Measurements from ENCODE around the gene MBD5. TPM values are rescaled to one million over a fixed set of nuclear protein-coding genes. Genes with fewer than 3 reads are reported as not detected.

MBD5 gene
- total and polyA plus RNA-seq, 8 donors = 32.5 to 58.0 (median 43.5) TPM

DNA sequence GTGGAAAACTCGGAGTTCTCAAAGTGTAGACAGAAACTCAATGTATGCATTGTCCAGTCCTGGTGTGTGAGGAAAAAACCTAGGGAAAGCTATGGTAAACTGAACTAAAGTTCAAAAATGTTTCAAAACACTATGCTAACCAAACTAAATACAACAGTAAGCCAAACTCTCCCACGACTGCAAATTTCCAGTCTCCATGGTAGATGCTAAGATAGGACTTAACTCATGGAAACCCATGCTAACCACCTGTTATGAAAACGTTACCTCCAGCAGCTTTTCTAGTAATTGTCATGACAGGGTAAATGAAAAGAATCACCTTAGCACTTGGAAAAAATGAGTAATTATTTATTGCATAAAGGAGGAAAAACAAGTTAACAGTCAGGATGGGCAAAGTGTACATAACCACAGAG is 488.0 kb downstream of the MBD5 start:
- no peaks in the 10 kb centered on the region for H3K9me3 ChIP-seq
- DNase-seq (no peak), ATAC-seq (no peak)
- no peaks in the 10 kb centered on the region for H3K4me1 ChIP-seq
- no peak overlapping the region for H3K27ac ChIP-seq
- peak overlapping the region in 1 of 2 donors; percentile 16 for H3K4me3 ChIP-seq
- intact Hi-C loops (cut with DNase I) = loop anchor here in 1 of 2 donors (5.0 kb wide), 1 partner anchor 522 kb away; no protein-coding TSS in a partner anchor
- H3K36me3 ChIP-seq = no peaks in the 10 kb centered on the region
- TF ChIP-seq, protein P1, sequence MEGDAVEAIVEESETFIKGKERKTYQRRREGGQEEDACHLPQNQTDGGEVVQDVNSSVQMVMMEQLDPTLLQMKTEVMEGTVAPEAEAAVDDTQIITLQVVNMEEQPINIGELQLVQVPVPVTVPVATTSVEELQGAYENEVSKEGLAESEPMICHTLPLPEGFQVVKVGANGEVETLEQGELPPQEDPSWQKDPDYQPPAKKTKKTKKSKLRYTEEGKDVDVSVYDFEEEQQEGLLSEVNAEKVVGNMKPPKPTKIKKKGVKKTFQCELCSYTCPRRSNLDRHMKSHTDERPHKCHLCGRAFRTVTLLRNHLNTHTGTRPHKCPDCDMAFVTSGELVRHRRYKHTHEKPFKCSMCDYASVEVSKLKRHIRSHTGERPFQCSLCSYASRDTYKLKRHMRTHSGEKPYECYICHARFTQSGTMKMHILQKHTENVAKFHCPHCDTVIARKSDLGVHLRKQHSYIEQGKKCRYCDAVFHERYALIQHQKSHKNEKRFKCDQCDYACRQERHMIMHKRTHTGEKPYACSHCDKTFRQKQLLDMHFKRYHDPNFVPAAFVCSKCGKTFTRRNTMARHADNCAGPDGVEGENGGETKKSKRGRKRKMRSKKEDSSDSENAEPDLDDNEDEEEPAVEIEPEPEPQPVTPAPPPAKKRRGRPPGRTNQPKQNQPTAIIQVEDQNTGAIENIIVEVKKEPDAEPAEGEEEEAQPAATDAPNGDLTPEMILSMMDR (IDR thresholded peaks at IDR 0.05) = no peak
- H3K27me3 ChIP-seq = no peaks in the 10 kb centered on the region

DNA sequence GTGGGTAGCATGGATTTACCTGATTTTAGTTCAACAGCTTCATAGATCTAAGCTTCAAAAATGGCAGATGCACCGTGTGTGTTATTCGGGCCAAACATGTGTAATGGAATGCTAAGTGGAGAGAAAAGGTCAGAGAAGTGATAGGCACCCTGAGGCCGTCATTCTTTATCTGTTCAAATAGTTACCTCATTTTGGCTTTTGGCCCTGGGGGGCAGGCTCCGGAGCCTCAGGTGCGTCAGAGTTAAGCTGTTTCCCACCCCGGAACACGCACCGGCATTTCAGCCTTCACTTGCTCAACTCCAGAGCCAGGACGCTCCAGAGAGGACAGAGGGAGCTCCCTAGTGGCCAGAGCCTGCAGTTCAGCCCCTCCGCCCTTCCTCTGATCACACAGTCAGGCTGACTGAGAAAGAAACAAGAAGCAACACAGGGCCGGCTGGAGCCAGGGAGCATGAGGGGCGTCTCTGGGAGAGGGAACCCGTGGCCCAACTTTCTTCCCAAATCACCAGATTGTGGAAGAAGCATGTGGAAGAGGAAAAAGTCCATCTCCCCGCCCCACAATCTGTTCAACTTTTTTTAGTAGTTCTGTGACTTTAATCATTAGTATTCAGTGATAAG is 488.5 kb downstream of the MBD5 start:
- TF ChIP-seq, protein P1 (IDR thresholded peaks at IDR 0.05) = peak; percentile 89 to 90
- ATAC-seq (peak; percentile 100), DNase-seq (peak; percentile 62 to 90 (median 82))
- no peaks in the 10 kb centered on the region for H3K9me3 ChIP-seq
- no peaks in the 10 kb centered on the region for H3K36me3 ChIP-seq
- H3K27me3 ChIP-seq = no peaks in the 10 kb centered on the region
- peak overlapping the region in 1 of 2 donors; percentile 16 for H3K4me3 ChIP-seq
- intact Hi-C loops (cut with DNase I) = loop anchor here in 1 of 2 donors (5.0 kb wide), 1 partner anchor 522 kb away; no protein-coding TSS in a partner anchor
- no peak overlapping the region for H3K27ac ChIP-seq
- no peaks in the 10 kb centered on the region for H3K4me1 ChIP-seq

GRCh38 chr2:148511883-148512282 is 491.0 kb downstream of the MBD5 start:
- Histone ChIP-seq H3K36me3 (no peaks in the 10 kb centered on the region), H3K27ac (no peak overlapping the region), H3K27me3 (no peaks in the 10 kb centered on the region), H3K9me3 (no peaks in the 10 kb centered on the region), H3K4me1 (no peaks in the 10 kb centered on the region), H3K4me3 (no peak overlapping the region)
- no peak for ATAC-seq
- intact Hi-C loops (cut with DNase I) = no loop called here
- DNase-seq = no peak
- TF ChIP-seq, protein P1 (IDR thresholded peaks at IDR 0.05) = no peak

DNA sequence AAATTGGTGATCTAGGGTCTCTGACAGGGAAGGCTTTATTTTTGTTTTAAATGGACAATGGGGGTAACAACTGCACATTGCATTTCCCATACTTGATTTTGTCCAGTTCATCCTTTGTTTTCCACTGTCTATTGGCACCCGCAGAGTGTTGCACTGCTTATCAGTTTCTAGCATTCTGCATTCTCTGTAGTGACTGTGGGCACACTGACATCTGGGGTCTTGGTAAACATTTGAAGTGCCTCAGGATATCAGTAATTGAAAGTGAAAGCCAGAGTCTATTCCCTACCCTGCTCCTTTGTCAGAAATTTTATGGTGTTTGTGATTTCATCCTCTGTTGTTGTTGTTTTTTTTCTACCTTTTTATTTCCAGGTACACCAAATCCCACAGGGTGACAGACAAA is 491.6 kb downstream of the MBD5 start:
- H3K36me3 ChIP-seq = no peaks in the 10 kb centered on the region
- H3K9me3 ChIP-seq = no peaks in the 10 kb centered on the region
- no peaks in the 10 kb centered on the region for H3K4me1 ChIP-seq
- no peak overlapping the region for H3K27ac ChIP-seq
- TF ChIP-seq, protein P1 (IDR thresholded peaks at IDR 0.05) = no peak
- DNase-seq (no peak), ATAC-seq (no peak)
- H3K27me3 ChIP-seq = no peaks in the 10 kb centered on the region
- no peak overlapping the region for H3K4me3 ChIP-seq
- intact Hi-C loops (cut with DNase I) = no loop called here

DNA sequence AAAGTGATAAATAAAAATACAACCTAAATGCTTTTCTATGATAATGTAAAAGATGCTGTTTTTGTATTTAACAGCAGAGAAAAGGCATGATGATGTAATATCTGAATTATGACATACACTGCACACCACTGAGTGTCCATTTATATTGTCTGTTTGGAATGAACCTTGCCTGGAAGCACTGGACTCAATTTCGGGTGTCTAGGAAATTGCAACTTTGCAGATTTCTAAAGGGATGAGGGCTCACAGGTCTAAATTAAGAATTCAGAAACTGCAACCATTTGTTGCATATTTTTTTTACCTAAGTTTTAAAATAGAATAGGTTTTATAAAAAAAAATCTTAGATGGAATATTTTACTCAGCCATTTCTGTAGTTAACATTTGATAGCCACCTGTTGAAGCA is 492.5 kb downstream of the MBD5 start:
- Histone ChIP-seq H3K4me3 (no peak overlapping the region), H3K9me3 (no peaks in the 10 kb centered on the region), H3K36me3 (no peaks in the 10 kb centered on the region), H3K4me1 (no peaks in the 10 kb centered on the region), H3K27ac (no peak overlapping the region), H3K27me3 (no peaks in the 10 kb centered on the region)
- no peak for ATAC-seq
- TF ChIP-seq, protein P1 (IDR thresholded peaks at IDR 0.05) = no peak
- intact Hi-C loops (cut with DNase I) = no loop called here
- no peak for DNase-seq
